Heart left ventricle (tissue), 13 donors: Measurements from ENCODE around the gene MSI2.

ENCODE experiments used
- CTCF ChIP-seq, 12 donors: fragments of 200-600 bp; sonication (generic) in 4 of 12; IDR thresholded peaks; one replicate each; pipeline versions ENCODE4 v1.5.0 to v1.8.0; 2018 to 2022; ENCODE audit warnings: antibody characterized with exemption in 12 of 12, mild to moderate bottlenecking in 5 of 12
- POLR2A ChIP-seq, 2 donors: fragments of 450-650 bp; IDR thresholded peaks; one replicate each; pipeline ENCODE4 v1.6.1; 2017; ENCODE audit warnings: antibody characterized with exemption in 2 of 2, mild to moderate bottlenecking in 2 of 2, moderate library complexity in 2 of 2
- donor health status: ischemic (EF 13 %, LVEDD 7.1; RV severe dilation, severe dysfunction).
- donor health status: DM: no; HTN: yes; CAD: no.
- donor health status: DM: no; HTN: no; CAD: no.
- donor health status: ischemic (EF 25% LVEDD 6.9; RV normal size, moderate dysfunction).
- donor health status: ischemic (EF 25% LVEDD 5.7; RV mildly dilated, moderate dysfunction).
- donor health status: ischemic (EF 35%, LVEDD 5.7; RV mildly dilated, moderate dysfunction).
- donor health status: nonischemic (EF 11% LVEDD 7.7; RV severe dilation, severe dysfunction).
- donor health status: DM: yes; HTN: yes; CAD: no.
- donor health status: PGD.
- donor health status: ischemic (EF 29% LVEDD 5.4; RV normal size, mild dysfunction).
- donor health status: nonischemic (EF 23%, LVEDD 6.1; RV moderate dilation, normal function).

- no peak for TF ChIP-seq CTCF (IDR thresholded peaks at IDR 0.05)
- TF ChIP-seq POLR2A (IDR thresholded peaks at IDR 0.05), result no peak
Observed at GRCh38 chr17:57508671-57509070, 252.3 kb downstream of the MSI2 start.
